ENCODE results near the gene NKPD1. TPM values are rescaled to one million over a fixed set of nuclear protein-coding genes. Genes with fewer than 3 reads are reported as not detected.
A peak's percentile ranks its signal among the peaks of the same experiment; 100 is the strongest.

The NKPD1 gene
- total RNA-seq, 2 donors from 2014 or later = 3.6 to 4.1 TPM

DNA sequence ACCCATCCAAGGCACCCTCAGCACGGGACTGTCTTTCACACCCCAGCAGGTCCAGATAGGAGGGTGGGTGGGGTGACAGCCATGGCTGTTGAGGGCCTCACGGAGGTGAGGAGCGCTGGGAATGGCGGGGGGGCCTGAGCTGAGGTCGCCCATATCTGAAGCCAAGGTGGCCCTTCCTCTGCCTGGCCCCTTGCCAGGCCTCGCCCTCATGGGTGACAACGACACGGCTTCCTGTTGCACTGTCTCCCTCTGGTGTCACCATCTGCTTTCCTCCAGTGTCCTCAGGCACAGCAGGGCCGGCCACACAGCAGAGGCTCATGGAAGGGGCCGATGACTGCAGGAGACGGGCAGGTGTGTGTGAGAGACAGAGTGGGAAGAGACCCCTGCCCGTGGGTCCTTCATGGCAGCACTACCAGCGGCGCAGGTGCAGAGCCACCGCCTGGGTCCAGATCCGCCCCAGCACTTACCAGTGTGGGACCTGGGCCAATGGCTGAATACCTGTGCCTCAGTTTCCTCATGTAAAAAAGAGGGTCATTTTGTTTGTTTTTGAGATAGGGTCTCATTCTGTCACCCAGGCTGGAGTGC, 8.1 kb upstream of the NKPD1 start:
- 84% methylated on average over 16 of the region's 16 CpGs for WGBS

GRCh38 chr19:45166723-45167252, 6.0 kb upstream of the NKPD1 start:
- H3K27ac ChIP-seq = no peak overlapping the region
- H3K9me3 ChIP-seq = no peaks in the 10 kb centered on the region
- no peaks in the 10 kb centered on the region for H3K27me3 ChIP-seq (replicated peaks; ENCODE audit: insufficient read depth)
- TF ChIP-seq POLR2A (IDR thresholded peaks at IDR 0.05) = no peak
- peaks cover 17% of the 10 kb centered on the region for H3K4me1 ChIP-seq (replicated peaks)
- DNase-seq (ENCODE audit: low spot score) = no peak
- H3K36me3 ChIP-seq = no peaks in the 10 kb centered on the region
- no peak overlapping the region for H3K4me3 ChIP-seq
- WGBS = 66% methylated on average over 14 of the region's 14 CpGs
- intact Hi-C loops (cut with DNase I) = no loop called here

More for the DNA sequence above, 8.1 kb upstream of the NKPD1 start:
- Histone ChIP-seq H3K27ac (no peak overlapping the region), H3K4me3 (no peak overlapping the region), H3K36me3 (no peaks in the 10 kb centered on the region), H3K27me3 (replicated peaks; ENCODE audit: insufficient read depth) (no peaks in the 10 kb centered on the region), H3K4me1 (replicated peaks) (peaks cover 9% of the 10 kb centered on the region), H3K9me3 (no peaks in the 10 kb centered on the region)
- no peak for DNase-seq (ENCODE audit: low spot score)
- TF ChIP-seq CTCF (IDR thresholded peaks at IDR 0.05) (no peak), POLR2A (IDR thresholded peaks at IDR 0.05) (no peak), POLR2AphosphoS5 (IDR thresholded peaks at IDR 0.05) (no peak)
- intact Hi-C loops (cut with DNase I) = no loop called here

- intact Hi-C loops (cut with DNase I) = no loop called here
- Histone ChIP-seq H3K9me3 (no peaks in the 10 kb centered on the region), H3K4me1 (replicated peaks) (peaks cover 23% of the 10 kb centered on the region), H3K27ac (peak overlapping the region in 1 of 2 donors; percentile 57), H3K4me3 (no peak overlapping the region), H3K36me3 (no peaks in the 10 kb centered on the region), H3K27me3 (replicated peaks; ENCODE audit: insufficient read depth) (no peaks in the 10 kb centered on the region)
- TF ChIP-seq POLR2A (IDR thresholded peaks at IDR 0.05) (peak; percentile 16), POLR2AphosphoS5 (IDR thresholded peaks at IDR 0.05) (peak; percentile 80), CTCF (IDR thresholded peaks at IDR 0.05) (peak in 2 of 4 experiments; percentile 24 to 44)
- 30% methylated on average over 16 of the region's 27 CpGs for WGBS
- peak; percentile 92 for DNase-seq (ENCODE audit: low spot score)
These were observed 4.0 kb upstream of the NKPD1 start for GRCh38 chr19:45164577-45165335.

- TF ChIP-seq CTCF (IDR thresholded peaks at IDR 0.05) = no peak
- TF ChIP-seq POLR2A (IDR thresholded peaks at IDR 0.05) = no peak
- no peak for TF ChIP-seq POLR2AphosphoS5 (IDR thresholded peaks at IDR 0.05)
- H3K36me3 ChIP-seq = no peaks in the 10 kb centered on the region
- H3K9me3 ChIP-seq = no peaks in the 10 kb centered on the region
- no peak overlapping the region for H3K4me3 ChIP-seq
- WGBS = 75% methylated on average over 15 of the region's 15 CpGs
- intact Hi-C loops (cut with DNase I) = no loop called here
- no peaks in the 10 kb centered on the region for H3K27me3 ChIP-seq (replicated peaks; ENCODE audit: insufficient read depth)
- peak overlapping the region in 1 of 2 donors; percentile 57 for H3K27ac ChIP-seq
- peaks cover 23% of the 10 kb centered on the region for H3K4me1 ChIP-seq (replicated peaks)
- DNase-seq (ENCODE audit: low spot score) = no peak
These were observed 3.1 kb upstream of the NKPD1 start for GRCh38 chr19:45163751-45164460.

DNA sequence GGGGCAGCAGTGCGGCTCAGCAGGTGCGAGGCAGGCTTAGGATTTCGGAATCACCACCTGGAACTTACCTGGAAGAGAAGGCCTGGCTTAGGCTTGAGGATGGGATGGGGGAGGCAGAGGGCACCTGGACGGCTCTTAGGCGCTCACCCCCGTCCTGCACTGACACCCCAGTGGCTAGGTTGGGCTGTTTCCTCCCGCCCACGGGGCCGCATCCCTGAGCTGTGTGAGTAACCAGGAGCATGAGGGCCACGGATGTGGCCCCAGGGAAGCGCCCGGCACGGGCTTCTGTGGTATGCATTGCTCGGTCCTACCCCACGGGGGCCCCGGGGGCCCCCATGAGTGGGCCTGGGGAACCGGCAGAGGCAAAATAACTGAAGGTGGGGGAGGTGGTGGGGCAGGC, 2.4 kb upstream of the NKPD1 start:
- no peak overlapping the region for H3K4me3 ChIP-seq
- H3K27me3 ChIP-seq (replicated peaks; ENCODE audit: insufficient read depth) = no peaks in the 10 kb centered on the region
- WGBS = 80% methylated on average over 17 of the region's 17 CpGs
- intact Hi-C loops (cut with DNase I) = no loop called here
- peaks cover 23% of the 10 kb centered on the region for H3K4me1 ChIP-seq (replicated peaks)
- H3K9me3 ChIP-seq = no peaks in the 10 kb centered on the region
- TF ChIP-seq CTCF (IDR thresholded peaks at IDR 0.05) (no peak), POLR2AphosphoS5 (IDR thresholded peaks at IDR 0.05) (no peak), POLR2A (IDR thresholded peaks at IDR 0.05) (no peak)
- no peaks in the 10 kb centered on the region for H3K36me3 ChIP-seq
- no peak for DNase-seq (ENCODE audit: low spot score)
- no peak overlapping the region for H3K27ac ChIP-seq

Data from prostate gland (tissue), 2 donors.